Mesendoderm (in vitro differentiated cells): ENCODE measurements around the gene ITGA11.

Experiments used
- DNase-seq: peaks from one replicate; pipeline ENCODE4 v3.0.0; 2013
- H2AK5ac ChIP-seq: 2 replicates; pipeline ENCODE4 v1.6.1; 2013; ENCODE audit warnings: low read length, inconsistent platforms
- H2BK120ac ChIP-seq: 2 replicates; pipeline ENCODE4 v1.6.1; 2013; ENCODE audit warnings: low read depth, mild to moderate bottlenecking, low read length, moderate library complexity, mixed read lengths
- H2BK15ac ChIP-seq: replicated peaks from 2 replicates; pipeline ENCODE4 v1.6.1; 2013; ENCODE audit warnings: low read depth, mild to moderate bottlenecking, moderate library complexity
- H2BK5ac ChIP-seq: 2 replicates; pipeline ENCODE4 v1.6.1; 2013; ENCODE audit warnings: low read length, inconsistent platforms
- H3K18ac ChIP-seq: 2 replicates; pipeline ENCODE4 v1.6.1; 2013; ENCODE audit warnings: mild to moderate bottlenecking, low read length, mixed read lengths
- H3K23ac ChIP-seq: one replicate; pipeline ENCODE4 v1.6.1; 2013; ENCODE audit warnings: low read length
- H3K27ac ChIP-seq: 2 replicates; pipeline ENCODE4 v1.5.1; 2013; ENCODE audit warnings: low read depth, mild to moderate bottlenecking, inconsistent platforms, low read length, moderate library complexity
- H3K27me3 ChIP-seq: 2 replicates; pipeline ENCODE4 v1.6.1; 2013; ENCODE audit warnings: low read length, control low read depth, mild to moderate bottlenecking, inconsistent platforms; ENCODE audit not compliant: insufficient read depth, poor library complexity
- H3K36me3 ChIP-seq: 2 replicates; pipeline ENCODE4 v1.6.1; 2013; ENCODE audit warnings: low read length, inconsistent platforms; ENCODE audit not compliant: control insufficient read depth, insufficient read depth
- H3K4ac ChIP-seq: one replicate; pipeline ENCODE4 v1.6.1; 2013; ENCODE audit warnings: low read depth, mild to moderate bottlenecking, low read length, moderate library complexity
- H3K4me1 ChIP-seq: 2 replicates; pipeline ENCODE4 v1.6.1; 2013; ENCODE audit warnings: low read depth, low read length, inconsistent platforms; ENCODE audit not compliant: control insufficient read depth
- H3K4me2 ChIP-seq: 2 replicates; pipeline ENCODE4 v1.6.1; 2013; ENCODE audit warnings: low read length
- H3K4me3 ChIP-seq: 2 replicates; pipeline ENCODE4 v1.5.1; 2013; ENCODE audit warnings: mild to moderate bottlenecking, low read length
- H3K56ac ChIP-seq: one replicate; pipeline ENCODE4 v1.6.1; 2013; ENCODE audit warnings: low read length
- H3K79me1 ChIP-seq: 2 replicates; pipeline ENCODE4 v1.6.1; 2013; ENCODE audit warnings: low read length, inconsistent platforms
- H3K79me2 ChIP-seq: 2 replicates; pipeline ENCODE4 v1.6.1; 2013; ENCODE audit warnings: mild to moderate bottlenecking, low read length; ENCODE audit not compliant: control insufficient read depth, insufficient read depth
- H3K9ac ChIP-seq: 2 replicates; pipeline ENCODE4 v1.6.1; 2013; ENCODE audit warnings: low read length, inconsistent platforms
- H4K5ac ChIP-seq: one replicate; pipeline ENCODE4 v1.6.1; 2013; ENCODE audit warnings: low read length
- H4K8ac ChIP-seq: one replicate; pipeline ENCODE4 v1.6.1; 2013; ENCODE audit warnings: low read depth, mild to moderate bottlenecking, control low read depth, low read length, moderate library complexity
- WGBS: extraction: QIAGEN DNeasy Blood & Tissue Kit; methylation state at CpG from one replicate; pipeline ENCODE4 v1.1.7; 2013; ENCODE audit warnings: low lambda C conversion rate, missing lambda C conversion rate; ENCODE audit not compliant: insufficient coverage; ENCODE audit errors: extremely low coverage; 5-methylcytosine and 5-hydroxymethylcytosine counted together

ITGA11 gene

DNA sequence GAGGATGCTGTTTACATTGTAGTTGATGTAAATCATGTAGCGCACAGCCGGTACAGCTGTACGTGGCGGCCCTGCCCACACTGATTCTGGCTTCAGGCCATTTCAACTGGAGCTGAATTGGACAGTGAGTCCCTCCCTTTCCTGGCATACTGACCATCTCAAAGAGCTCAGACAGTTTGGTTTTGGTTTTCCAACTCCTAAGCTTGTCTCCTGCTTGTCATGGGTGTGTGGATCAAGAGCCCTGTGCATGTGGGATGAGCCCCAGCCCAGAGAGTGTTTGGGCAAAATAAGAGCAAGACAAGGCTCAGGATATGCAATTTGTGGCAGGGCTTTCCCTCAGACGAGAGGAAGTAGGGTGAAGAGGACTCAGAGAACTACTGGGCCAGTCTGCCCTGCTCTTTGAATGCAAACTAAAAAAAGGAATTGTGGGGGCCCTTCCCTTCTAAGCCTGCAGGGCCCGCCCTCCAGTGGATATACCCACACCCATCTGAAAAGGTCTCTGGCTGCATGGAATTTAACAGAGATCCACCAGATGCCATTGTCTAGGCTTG is 13.3 kb downstream of the ITGA11 start:
- H3K79me1 ChIP-seq = no peaks in the 10 kb centered on the region
- H3K4ac ChIP-seq = no peak overlapping the region
- H4K8ac ChIP-seq = no peak overlapping the region
- H2BK15ac ChIP-seq = no peak overlapping the region
- no peak overlapping the region for H3K9ac ChIP-seq
- DNase-seq = no peak
- no peak overlapping the region for H4K5ac ChIP-seq
- no peak overlapping the region for H2AK5ac ChIP-seq
- H3K18ac ChIP-seq = peak overlapping the region; percentile 29
- H3K4me1 ChIP-seq = peaks cover 14% of the 10 kb centered on the region
- H3K27me3 ChIP-seq = no peaks in the 10 kb centered on the region
- H2BK120ac ChIP-seq = no peak overlapping the region
- H3K4me3 ChIP-seq = no peak overlapping the region
- no CpG with 5 or more reads among the region's 6 CpGs for WGBS
- no peak overlapping the region for H3K27ac ChIP-seq
- H3K56ac ChIP-seq = no peak overlapping the region
- no peak overlapping the region for H3K23ac ChIP-seq
- H3K4me2 ChIP-seq = no peak overlapping the region
- H3K36me3 ChIP-seq = no peaks in the 10 kb centered on the region
- no peak overlapping the region for H2BK5ac ChIP-seq
- H3K79me2 ChIP-seq = no peaks in the 10 kb centered on the region

DNA sequence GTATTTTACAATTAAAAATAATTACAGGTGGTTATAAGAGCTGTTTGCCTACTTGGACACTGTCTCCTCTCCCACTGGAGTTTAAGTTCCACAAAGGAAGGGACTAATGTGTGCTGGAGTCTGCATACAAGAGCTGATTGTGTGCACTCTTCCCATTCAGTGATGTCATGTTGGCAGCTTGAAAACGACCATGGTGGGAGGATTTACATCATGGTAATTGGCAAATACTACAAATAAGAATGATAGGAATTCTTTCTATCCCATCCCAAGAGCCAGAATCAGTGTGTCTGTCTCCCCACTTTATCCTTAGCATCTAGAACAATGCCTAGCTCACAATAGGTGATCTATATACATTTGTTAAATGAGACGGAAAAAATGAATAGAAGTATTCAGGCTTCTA is 14.1 kb downstream of the ITGA11 start:
- Histone ChIP-seq H3K4ac (no peak overlapping the region), H3K4me1 (peaks cover 14% of the 10 kb centered on the region), H2BK15ac (no peak overlapping the region), H3K27ac (no peak overlapping the region), H4K8ac (no peak overlapping the region), H3K23ac (no peak overlapping the region), H3K27me3 (no peaks in the 10 kb centered on the region), H3K79me1 (no peaks in the 10 kb centered on the region), H2AK5ac (no peak overlapping the region), H2BK5ac (no peak overlapping the region), H3K9ac (no peak overlapping the region), H3K4me3 (no peak overlapping the region), H2BK120ac (no peak overlapping the region), H4K5ac (no peak overlapping the region), H3K4me2 (no peak overlapping the region), H3K36me3 (no peaks in the 10 kb centered on the region), H3K18ac (no peak overlapping the region), H3K79me2 (no peaks in the 10 kb centered on the region), H3K56ac (no peak overlapping the region)
- no CpG with 5 or more reads among the region's 2 CpGs for WGBS
- no peak for DNase-seq

GRCh38 chr15:68417051-68417450 is 14.9 kb downstream of the ITGA11 start:
- DNase-seq = no peak
- no peak overlapping the region for H4K8ac ChIP-seq
- no peak overlapping the region for H4K5ac ChIP-seq
- H3K36me3 ChIP-seq = no peaks in the 10 kb centered on the region
- no peak overlapping the region for H2BK15ac ChIP-seq
- H3K4me1 ChIP-seq = peaks cover 14% of the 10 kb centered on the region
- H3K27me3 ChIP-seq = no peaks in the 10 kb centered on the region
- no peak overlapping the region for H3K27ac ChIP-seq
- H3K23ac ChIP-seq = no peak overlapping the region
- no peak overlapping the region for H2AK5ac ChIP-seq
- H2BK120ac ChIP-seq = no peak overlapping the region
- H3K79me1 ChIP-seq = no peaks in the 10 kb centered on the region
- no peak overlapping the region for H3K4ac ChIP-seq
- H3K4me2 ChIP-seq = no peak overlapping the region
- no peak overlapping the region for H3K4me3 ChIP-seq
- H3K79me2 ChIP-seq = no peaks in the 10 kb centered on the region
- H3K18ac ChIP-seq = no peak overlapping the region
- H3K9ac ChIP-seq = no peak overlapping the region
- no peak overlapping the region for H3K56ac ChIP-seq
- no CpG with 5 or more reads among the region's 3 CpGs for WGBS
- H2BK5ac ChIP-seq = no peak overlapping the region

- Histone ChIP-seq H3K4me3 (no peak overlapping the region), H3K79me1 (no peaks in the 10 kb centered on the region), H2BK120ac (no peak overlapping the region), H3K79me2 (no peaks in the 10 kb centered on the region), H3K4me1 (peaks cover 9% of the 10 kb centered on the region), H2BK15ac (no peak overlapping the region), H3K23ac (no peak overlapping the region), H3K4me2 (no peak overlapping the region), H2BK5ac (no peak overlapping the region), H3K27me3 (no peaks in the 10 kb centered on the region), H3K36me3 (no peaks in the 10 kb centered on the region), H3K27ac (no peak overlapping the region), H4K5ac (no peak overlapping the region), H3K18ac (no peak overlapping the region), H2AK5ac (no peak overlapping the region), H3K4ac (no peak overlapping the region), H4K8ac (no peak overlapping the region), H3K9ac (no peak overlapping the region), H3K56ac (no peak overlapping the region)
- DNase-seq = no peak
- no CpG with 5 or more reads among the region's 4 CpGs for WGBS
These were observed 15.8 kb downstream of the ITGA11 start for GRCh38 chr15:68416158-68416535.

DNA sequence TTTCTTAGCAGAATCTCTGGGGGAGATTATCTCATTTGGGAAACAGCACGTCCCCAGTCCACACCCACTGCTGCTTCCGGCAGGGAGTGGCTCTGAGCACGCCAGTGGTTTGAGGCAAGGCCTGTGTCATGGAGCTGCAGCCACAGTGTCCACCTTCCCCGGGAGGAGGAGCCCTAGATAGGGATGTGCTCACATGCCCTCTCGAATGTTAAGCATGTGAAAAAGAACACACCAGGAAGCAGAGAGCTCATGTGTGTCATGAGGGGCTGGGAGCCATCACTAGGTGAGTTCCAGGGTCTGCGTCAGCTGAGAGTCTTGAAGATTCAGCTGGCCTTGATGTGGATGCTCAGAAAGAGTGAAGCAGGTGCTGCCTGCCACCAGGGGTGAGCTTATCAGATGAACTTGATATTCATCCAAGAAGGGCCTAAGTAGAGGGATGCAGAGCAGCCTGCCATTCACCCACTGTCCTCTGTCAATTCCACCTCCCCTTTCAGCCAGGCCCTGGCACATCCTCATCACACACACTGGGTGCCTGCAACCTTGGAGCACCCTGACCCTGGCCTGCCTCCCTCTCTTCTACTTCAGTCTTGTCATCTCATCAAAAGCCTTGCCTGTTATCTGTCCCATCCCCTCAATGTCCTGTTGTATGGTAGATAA is 16.3 kb downstream of the ITGA11 start:
- no peak overlapping the region for H3K4ac ChIP-seq
- no peak overlapping the region for H2AK5ac ChIP-seq
- no peak overlapping the region for H3K4me3 ChIP-seq
- H4K8ac ChIP-seq = no peak overlapping the region
- no peak overlapping the region for H3K56ac ChIP-seq
- H3K23ac ChIP-seq = no peak overlapping the region
- H3K4me2 ChIP-seq = no peak overlapping the region
- no peaks in the 10 kb centered on the region for H3K36me3 ChIP-seq
- WGBS = no CpG with 5 or more reads among the region's 6 CpGs
- H3K18ac ChIP-seq = no peak overlapping the region
- DNase-seq = no peak
- no peaks in the 10 kb centered on the region for H3K79me2 ChIP-seq
- peaks cover 6% of the 10 kb centered on the region for H3K4me1 ChIP-seq
- H2BK120ac ChIP-seq = no peak overlapping the region
- H3K27ac ChIP-seq = no peak overlapping the region
- H2BK5ac ChIP-seq = no peak overlapping the region
- H3K9ac ChIP-seq = no peak overlapping the region
- no peaks in the 10 kb centered on the region for H3K27me3 ChIP-seq
- H4K5ac ChIP-seq = no peak overlapping the region
- H2BK15ac ChIP-seq = no peak overlapping the region
- no peaks in the 10 kb centered on the region for H3K79me1 ChIP-seq

GRCh38 chr15:68415061-68415460 is 16.9 kb downstream of the ITGA11 start:
- Histone ChIP-seq H3K36me3 (no peaks in the 10 kb centered on the region), H2BK5ac (no peak overlapping the region), H3K79me2 (no peaks in the 10 kb centered on the region), H3K4ac (no peak overlapping the region), H3K27me3 (no peaks in the 10 kb centered on the region), H4K5ac (no peak overlapping the region), H3K9ac (no peak overlapping the region), H2AK5ac (no peak overlapping the region), H3K18ac (no peak overlapping the region), H3K4me3 (no peak overlapping the region), H3K4me1 (peaks cover 5% of the 10 kb centered on the region), H3K4me2 (no peak overlapping the region), H3K23ac (no peak overlapping the region), H4K8ac (no peak overlapping the region), H3K56ac (no peak overlapping the region), H2BK15ac (no peak overlapping the region), H3K79me1 (no peaks in the 10 kb centered on the region), H2BK120ac (no peak overlapping the region), H3K27ac (no peak overlapping the region)
- WGBS = no CpG with 5 or more reads among the region's 7 CpGs
- no peak for DNase-seq
